Measurements from ENCODE around the gene SEC24D. TPM values are rescaled to one million over a fixed set of nuclear protein-coding genes. Genes with fewer than 3 reads are reported as not detected.

SEC24D gene
- total and polyA plus RNA-seq, 2 of the 8 experiments (the other 6 are each of a cell fraction or from before 2014, with no cell fraction given): 28.9 to 91.6 TPM

- WGBS, 2 experiments (ENCODE audit: extremely low coverage in 1 of 2, insufficient coverage in 1 of 2, insufficient read length in 1 of 2, insufficient replicate concordance in 2 of 2, low coverage in 1 of 2, low lambda C conversion rate in 2 of 2, missing lambda C conversion rate in 1 of 2): 87% methylated on average over 1 of the region's 1 CpG; no CpG with 5 or more reads in 1 of the 2 experiments
- Histone ChIP-seq H2BK15ac (ENCODE audit: low read length) (no peak overlapping the region), H4K91ac (replicated peaks; ENCODE audit: insufficient read length, low read length) (no peak overlapping the region), H2AK5ac (ENCODE audit: low read depth, low read length) (no peak overlapping the region), H2AFZ (ENCODE audit: low read length) (no peak overlapping the region), H3K36me3 (ENCODE audit: control insufficient read depth in 2 of 4, insufficient read depth in 4 of 4, low read length in 3 of 4) (peaks cover 0 to 5% (median 0%) of the 10 kb centered on the region in 4 experiments; a peak in 1 of 8 replicates), H3K79me1 (ENCODE audit: low read depth, low read length) (no peaks in the 10 kb centered on the region), H2BK12ac (ENCODE audit: low read depth, low read length) (no peak overlapping the region), H3K23ac (ENCODE audit: insufficient read length) (no peak overlapping the region), H3K4me3 (ENCODE audit: extremely low read depth in 1 of 4, insufficient read depth in 2 of 4, low read depth in 3 of 4, low read length in 4 of 4) (no peak overlapping the region), H4K8ac (ENCODE audit: extremely low read depth, insufficient read depth, low read length) (no peak overlapping the region), H3K27ac (ENCODE audit: low read depth, low read length) (no peak overlapping the region), H3K56ac (replicated peaks; ENCODE audit: insufficient read length, low read depth, low read length) (no peak overlapping the region), H4K5ac (ENCODE audit: insufficient read length, low read depth, low read length) (no peak overlapping the region), H3K4me2 (ENCODE audit: insufficient read depth in 1 of 2, low read depth in 2 of 2, low read length in 2 of 2) (no peak overlapping the region), H2BK5ac (ENCODE audit: low read depth, low read length) (no peak overlapping the region), H3K14ac (ENCODE audit: insufficient read length) (no peak overlapping the region), H4K20me1 (replicated peaks in 1 of 2; ENCODE audit: control insufficient read depth in 1 of 2, insufficient read depth in 2 of 2, low read length in 2 of 2) (peaks cover 0 to 4% of the 10 kb centered on the region in 2 experiments), H3K27me3 (replicated peaks in 1 of 4; ENCODE audit: control insufficient read depth in 3 of 4, extremely low read depth in 1 of 4, insufficient read depth in 3 of 4, low read length in 3 of 4) (no peaks in the 10 kb centered on the region), H3K4me1 (replicated peaks in 1 of 4; ENCODE audit: control insufficient read depth in 3 of 4, insufficient read depth in 4 of 4, low read length in 3 of 4) (peaks cover 0 to 7% (median 4%) of the 10 kb centered on the region in 4 experiments; a peak in 3 of 7 replicates), H3K9me3 (ENCODE audit: insufficient read depth in 2 of 2, low read depth in 1 of 2, low read length in 1 of 2) (no peaks in the 10 kb centered on the region), H2BK120ac (replicated peaks; ENCODE audit: low read depth, low read length) (no peak overlapping the region), H3K4ac (replicated peaks; ENCODE audit: insufficient read length, low read depth, low read length) (no peak overlapping the region), H3K79me2 (ENCODE audit: control insufficient read depth in 1 of 2, insufficient read depth in 2 of 2, low read length in 2 of 2) (no peaks in the 10 kb centered on the region), H3K9ac (replicated peaks in 1 of 4; ENCODE audit: extremely low read depth in 1 of 4, low read depth in 3 of 4, low read length in 3 of 4) (no peak overlapping the region), H3K18ac (ENCODE audit: extremely low read depth, low read length) (no peak overlapping the region), H3K23me2 (ENCODE audit: low read depth, low read length) (no peaks in the 10 kb centered on the region), H2BK20ac (ENCODE audit: low read length) (no peak overlapping the region)
- ChIA-PET CTCF (ENCODE audit: partially characterized antibody) (interaction anchor here (0.7 to 2.8 kb wide), 15 partner anchors 21 to 265 kb away, joined by 3 to 9 read pairs (median 3); partner anchors contain the start of gene SYNPO2), POLR2A (ENCODE audit: partially characterized antibody) (interaction anchor here (1.1 to 1.7 kb wide), 2 partner anchors 117 to 171 kb away, joined by 3 to 6 read pairs; no protein-coding TSS in a partner anchor)
- no peak for DNase-seq (ENCODE audit: low read depth in 1 of 2, low spot score in 2 of 2)
- FAIRE-seq: no peak
- TF ChIP-seq ASH2L (IDR thresholded peaks at IDR 0.05; ENCODE audit: low read length) (no peak), SAP30 (IDR thresholded peaks at IDR 0.05; ENCODE audit: insufficient read depth, insufficient replicate concordance, low read length) (no peak), E2F6 (IDR thresholded peaks at IDR 0.05) (no peak), SIX5 (IDR thresholded peaks at IDR 0.05; ENCODE audit: low read depth, low read length) (no peak), PHF8 (conservative IDR thresholded peaks at IDR 0.05; ENCODE audit: low read depth, low read length) (no peak), EZH2 (IDR thresholded peaks at IDR 0.05; ENCODE audit: low read depth, low read length, severe bottlenecking) (no peak), JUND (IDR thresholded peaks at IDR 0.05; ENCODE audit: low read length) (no peak), BRCA1 (IDR thresholded peaks at IDR 0.05; ENCODE audit: low read depth, low read length) (no peak), FOSL1 (IDR thresholded peaks at IDR 0.05; ENCODE audit: insufficient read depth, low read depth, low read length) (no peak), GABPA (IDR thresholded peaks at IDR 0.05; ENCODE audit: borderline replicate concordance, insufficient read depth, low read length) (no peak), EP300 (IDR thresholded peaks at IDR 0.05; ENCODE audit: borderline replicate concordance in 1 of 2, low read depth in 2 of 2, low read length in 2 of 2) (no peak), MAX (IDR thresholded peaks at IDR 0.05) (no peak)
Measured at GRCh38 chr4:118774321-118774720, 61.6 kb downstream of the SEC24D start.
